ENCODE results near the gene KLHDC7A. TPM values are rescaled to one million over a fixed set of nuclear protein-coding genes. Genes with fewer than 3 reads are reported as not detected.

Gene KLHDC7A
- polyA plus RNA-seq, 1 experiment, result not detected

GRCh38 chr1:18484721-18485120 lies 4.0 kb downstream of the KLHDC7A start:
- TF ChIP-seq CTCF (IDR thresholded peaks at IDR 0.05; ENCODE audit: low read depth, low read length), result no peak
- peaks cover 32% of the 10 kb centered on the region for H3K9me3 ChIP-seq (ENCODE audit: control insufficient read depth, insufficient read depth, low read length)
- ChIA-PET CTCF (interaction anchor here (0.6 kb wide), 1 partner anchor 171 kb away, joined by 3 read pairs; no protein-coding TSS in a partner anchor), POLR2A (no interaction called here)
- H3K4me3 ChIP-seq (ENCODE audit: low read depth, low read length), result no peak overlapping the region
- DNase-seq (ENCODE audit: low read depth, low spot score), result no peak
- no peaks in the 10 kb centered on the region for H3K27me3 ChIP-seq (ENCODE audit: control insufficient read depth, insufficient read depth, low read length)
- no peak overlapping the region for H3K27ac ChIP-seq (ENCODE audit: low read depth, low read length)

- no peak for DNase-seq (ENCODE audit: low read depth, low spot score)
- ChIA-PET CTCF (interaction anchor here (0.6 kb wide), 1 partner anchor 171 kb away, joined by 3 read pairs; no protein-coding TSS in a partner anchor), POLR2A (no interaction called here)
- Histone ChIP-seq H3K9me3 (ENCODE audit: control insufficient read depth, insufficient read depth, low read length) (peaks cover 32% of the 10 kb centered on the region), H3K27me3 (ENCODE audit: control insufficient read depth, insufficient read depth, low read length) (no peaks in the 10 kb centered on the region), H3K27ac (ENCODE audit: low read depth, low read length) (no peak overlapping the region), H3K4me3 (ENCODE audit: low read depth, low read length) (no peak overlapping the region)
- TF ChIP-seq CTCF (IDR thresholded peaks at IDR 0.05; ENCODE audit: low read depth, low read length), result no peak
Measured at GRCh38 chr1:18485227-18485626, 4.5 kb downstream of the KLHDC7A start.

DNA sequence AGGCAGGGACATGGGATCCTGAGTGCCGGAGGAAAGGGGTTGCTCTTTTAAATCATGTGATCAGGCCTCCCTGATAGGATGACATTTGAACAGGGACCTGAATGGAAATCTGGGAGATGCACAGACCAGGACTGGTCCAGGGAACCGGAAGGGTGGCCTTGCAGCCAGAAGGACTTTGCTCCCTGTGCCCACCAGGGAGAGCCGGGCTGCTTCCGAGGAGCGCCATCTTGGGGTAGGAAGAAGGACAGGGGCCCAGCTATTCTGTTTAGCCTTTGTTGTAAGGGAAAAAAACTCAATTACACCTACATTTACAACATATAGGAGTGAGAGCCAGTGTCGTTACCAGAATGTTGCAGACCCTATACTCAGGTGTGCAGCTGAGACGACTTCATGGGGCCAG lies 5.5 kb downstream of the KLHDC7A start:
- Histone ChIP-seq H3K27ac (ENCODE audit: low read depth, low read length) (no peak overlapping the region), H3K27me3 (ENCODE audit: control insufficient read depth, insufficient read depth, low read length) (no peaks in the 10 kb centered on the region), H3K9me3 (ENCODE audit: control insufficient read depth, insufficient read depth, low read length) (peaks cover 25% of the 10 kb centered on the region), H3K4me3 (ENCODE audit: low read depth, low read length) (no peak overlapping the region)
- no peak for TF ChIP-seq CTCF (IDR thresholded peaks at IDR 0.05; ENCODE audit: low read depth, low read length)
- DNase-seq (ENCODE audit: low read depth, low spot score), result no peak
- ChIA-PET CTCF (no interaction called here), POLR2A (no interaction called here)

GRCh38 chr1:18489417-18490143 lies 8.8 kb downstream of the KLHDC7A start:
- no peak for TF ChIP-seq CTCF (IDR thresholded peaks at IDR 0.05; ENCODE audit: low read depth, low read length)
- CTCF ChIA-PET, result no interaction called here
- Histone ChIP-seq H3K27ac (ENCODE audit: low read depth, low read length) (no peak overlapping the region), H3K9me3 (ENCODE audit: control insufficient read depth, insufficient read depth, low read length) (no peaks in the 10 kb centered on the region; the same call in 1 of the 2 replicates), H3K27me3 (ENCODE audit: control insufficient read depth, insufficient read depth, low read length) (no peaks in the 10 kb centered on the region), H3K4me3 (ENCODE audit: low read depth, low read length) (no peak overlapping the region)
- POLR2A ChIA-PET, result no interaction called here
- no peak for DNase-seq (ENCODE audit: low read depth, low spot score)

- CTCF ChIA-PET, result no interaction called here
- POLR2A ChIA-PET, result no interaction called here
- DNase-seq (ENCODE audit: low read depth, low spot score), result no peak
Measured at GRCh38 chr1:18491168-18491567, 10.4 kb downstream of the KLHDC7A start.

More at GRCh38 chr1:18491168-18491567, 10.4 kb downstream of the KLHDC7A start:
- Histone ChIP-seq H3K27ac (ENCODE audit: low read depth, low read length) (no peak overlapping the region), H3K4me3 (ENCODE audit: low read depth, low read length) (no peak overlapping the region), H3K9me3 (ENCODE audit: control insufficient read depth, insufficient read depth, low read length) (no peaks in the 10 kb centered on the region), H3K27me3 (ENCODE audit: control insufficient read depth, insufficient read depth, low read length) (no peaks in the 10 kb centered on the region)
- TF ChIP-seq CTCF (IDR thresholded peaks at IDR 0.05; ENCODE audit: low read depth, low read length), result no peak
